ENCODE measurements around the gene OPA1.

Gene OPA1

GRCh38 chr3:193648542-193649076, 55.6 kb downstream of the OPA1 start:
- H3K9me3 Mint-ChIP-seq = no peaks in the 10 kb centered on the region
- peaks cover 62% of the 10 kb centered on the region for H3K36me3 Mint-ChIP-seq (ENCODE audit: low read depth)
- DNase-seq = no peak
- no peak for TF ChIP-seq CTCF (IDR thresholded peaks at IDR 0.05)
- no peaks in the 10 kb centered on the region for H3K27me3 Mint-ChIP-seq (ENCODE audit: low read depth, poor library complexity)
- H3K4me3 Mint-ChIP-seq = no peak overlapping the region
- H3K4me1 Mint-ChIP-seq = no peaks in the 10 kb centered on the region
- no peak overlapping the region for H3K27ac Mint-ChIP-seq

GRCh38 chr3:193650585-193650984, 57.6 kb downstream of the OPA1 start:
- H3K27ac Mint-ChIP-seq = no peak overlapping the region
- H3K36me3 Mint-ChIP-seq (ENCODE audit: low read depth) = peaks cover 53% of the 10 kb centered on the region
- DNase-seq = no peak
- H3K4me1 Mint-ChIP-seq = no peaks in the 10 kb centered on the region
- H3K27me3 Mint-ChIP-seq (ENCODE audit: low read depth, poor library complexity) = no peaks in the 10 kb centered on the region
- no peak for TF ChIP-seq CTCF (IDR thresholded peaks at IDR 0.05)
- H3K4me3 Mint-ChIP-seq = no peak overlapping the region
- H3K9me3 Mint-ChIP-seq = no peaks in the 10 kb centered on the region

- H3K27ac Mint-ChIP-seq = peak overlapping the region; percentile 33
These were observed 62.9 kb downstream of the OPA1 start for GRCh38 chr3:193655831-193656433.

GRCh38 chr3:193656445-193656844, 63.4 kb downstream of the OPA1 start:
- H3K36me3 Mint-ChIP-seq (ENCODE audit: low read depth) = peaks cover 67% of the 10 kb centered on the region
- no peak overlapping the region for H3K27ac Mint-ChIP-seq
- no peak for TF ChIP-seq CTCF (IDR thresholded peaks at IDR 0.05)
- DNase-seq = no peak
- H3K4me1 Mint-ChIP-seq = peaks cover 5% of the 10 kb centered on the region
- H3K9me3 Mint-ChIP-seq = no peaks in the 10 kb centered on the region
- H3K4me3 Mint-ChIP-seq = no peak overlapping the region
- H3K27me3 Mint-ChIP-seq (ENCODE audit: low read depth, poor library complexity) = no peaks in the 10 kb centered on the region

More at GRCh38 chr3:193655831-193656433, 62.9 kb downstream of the OPA1 start:
- DNase-seq = no peak
- H3K4me3 Mint-ChIP-seq = no peak overlapping the region
- H3K4me1 Mint-ChIP-seq = peaks cover 5% of the 10 kb centered on the region
- no peaks in the 10 kb centered on the region for H3K9me3 Mint-ChIP-seq
- H3K27me3 Mint-ChIP-seq (ENCODE audit: low read depth, poor library complexity) = no peaks in the 10 kb centered on the region
- H3K36me3 Mint-ChIP-seq (ENCODE audit: low read depth) = peaks cover 66% of the 10 kb centered on the region
- TF ChIP-seq CTCF (IDR thresholded peaks at IDR 0.05) = no peak

- peaks cover 5% of the 10 kb centered on the region for H3K4me1 Mint-ChIP-seq
- peaks cover 72% of the 10 kb centered on the region for H3K36me3 Mint-ChIP-seq (ENCODE audit: low read depth)
- no peak overlapping the region for H3K4me3 Mint-ChIP-seq
- TF ChIP-seq CTCF (IDR thresholded peaks at IDR 0.05) = no peak
- H3K27ac Mint-ChIP-seq = no peak overlapping the region
- no peaks in the 10 kb centered on the region for H3K9me3 Mint-ChIP-seq
- DNase-seq = no peak
- no peaks in the 10 kb centered on the region for H3K27me3 Mint-ChIP-seq (ENCODE audit: low read depth, poor library complexity)
These were observed 63.9 kb downstream of the OPA1 start for GRCh38 chr3:193656878-193657282.

GRCh38 chr3:193660171-193660570, 67.2 kb downstream of the OPA1 start:
- Mint-ChIP-seq H3K27ac (no peak overlapping the region), H3K4me3 (no peak overlapping the region), H3K27me3 (ENCODE audit: low read depth, poor library complexity) (no peaks in the 10 kb centered on the region), H3K4me1 (peaks cover 5% of the 10 kb centered on the region), H3K36me3 (ENCODE audit: low read depth) (peaks cover 77% of the 10 kb centered on the region), H3K9me3 (no peaks in the 10 kb centered on the region)
- TF ChIP-seq CTCF (IDR thresholded peaks at IDR 0.05) = no peak
- no peak for DNase-seq
